IMR-90 (cell line): ENCODE measurements around the gene STRN4. TPM values are rescaled to one million over a fixed set of nuclear protein-coding genes. Genes with fewer than 3 reads are reported as not detected.

Experiments
- ATAC-seq: fragments of 200-7000 bp; cut with Tn5 transposase; 2 replicates; pipeline ENCODE4 v1.9.1; 2020; ENCODE audit warnings: low read depth, mild to moderate bottlenecking, moderate library complexity
- BruUV-seq: library from RNA; stranded (reverse); fragments of 400-500 nt; replicated peaks from 2 replicates; lab custom pipeline; 2021; lab: Mats Ljungman, UMichigan
- CTCF ChIA-PET: fragments of 300-600 bp; formaldehyde crosslinking; extraction: SDS; loops from one replicate; lab custom pipeline; 2021; ENCODE audit warnings: antibody characterized with exemption; lab: Yijun Ruan, JAX
- POLR2A ChIA-PET: fragments of 300-600 bp; sonication (Branson Sonifier 250); formaldehyde crosslinking; loops from one replicate; lab custom pipeline; 2022; ENCODE audit warnings: antibody characterized with exemption; ENCODE audit not compliant: unreplicated experiment; lab: Charles Lee
- DNase-seq: peaks from one replicate; pipeline ENCODE4 v3.0.0; 2013
- H2AFZ ChIP-seq: replicated peaks from 2 replicates; pipeline ENCODE3; 2013; ENCODE audit warnings: low read length, mild to moderate bottlenecking; ENCODE audit not compliant: poor library complexity
- H2AK5ac ChIP-seq: 2 replicates; pipeline ENCODE4 v1.6.1; 2013; ENCODE audit warnings: low read depth, low read length, inconsistent platforms
- H2AK9ac ChIP-seq: replicated peaks from 2 replicates; pipeline ENCODE3; 2013; ENCODE audit warnings: mild to moderate bottlenecking, low read depth, low read length, moderate library complexity; ENCODE audit not compliant: poor library complexity
- H2BK120ac ChIP-seq: 2 replicates; pipeline ENCODE4 v1.6.1; 2013; ENCODE audit warnings: low read depth, low read length, inconsistent platforms
- H2BK15ac ChIP-seq: 3 replicates; pipeline ENCODE4 v1.6.1; 2013; ENCODE audit warnings: low read depth, low read length, inconsistent platforms
- H2BK20ac ChIP-seq: 2 replicates; pipeline ENCODE4 v1.6.1; 2013; ENCODE audit warnings: low read depth, mild to moderate bottlenecking, inconsistent platforms, low read length, moderate library complexity
- H2BK5ac ChIP-seq: 2 replicates; pipeline ENCODE4 v1.6.1; 2013; ENCODE audit warnings: mild to moderate bottlenecking, low read depth, low read length, inconsistent platforms; ENCODE audit not compliant: poor library complexity, severe bottlenecking
- H3K14ac ChIP-seq: replicated peaks from 2 replicates; pipeline ENCODE4 v1.6.1; 2013; ENCODE audit warnings: low read depth, low read length, inconsistent platforms
- H3K18ac ChIP-seq: 2 replicates; pipeline ENCODE4 v1.6.1; 2013; ENCODE audit warnings: low read depth, low read length, control low read depth
- H3K23ac ChIP-seq: 2 replicates; pipeline ENCODE4 v1.6.1; 2013; ENCODE audit warnings: low read depth, low read length, inconsistent platforms
- H3K27ac ChIP-seq: 2 replicates; pipeline ENCODE4 v1.5.1; 2013; ENCODE audit warnings: mild to moderate bottlenecking, control low read depth, low read length; ENCODE audit not compliant: insufficient read depth
- H3K27me3 ChIP-seq: 2 replicates; pipeline ENCODE4 v1.6.1; 2013; ENCODE audit warnings: low read length; ENCODE audit not compliant: control insufficient read depth, insufficient read depth
- H3K36me3 ChIP-seq: 2 replicates; pipeline ENCODE4 v1.6.1; 2013; ENCODE audit warnings: low read length, mixed read lengths; ENCODE audit not compliant: control insufficient read depth, insufficient read depth
- H3K4ac ChIP-seq: 2 replicates; pipeline ENCODE4 v1.6.1; 2013; ENCODE audit warnings: low read depth, low read length, inconsistent platforms
- H3K4me1 ChIP-seq: 2 replicates; pipeline ENCODE4 v1.6.1; 2013; ENCODE audit warnings: low read length, mixed read lengths; ENCODE audit not compliant: control insufficient read depth, insufficient read depth
- H3K4me2 ChIP-seq: 2 replicates; pipeline ENCODE4 v1.6.1; 2013; ENCODE audit warnings: low read depth, mild to moderate bottlenecking, control low read depth, low read length, moderate library complexity
- H3K4me3 ChIP-seq: 2 replicates; pipeline ENCODE4 v1.5.1; 2013; ENCODE audit warnings: low read depth, mild to moderate bottlenecking, control low read depth, low read length, moderate library complexity; ENCODE audit not compliant: insufficient read depth
- H3K56ac ChIP-seq: 2 replicates; pipeline ENCODE4 v1.6.1; 2013; ENCODE audit warnings: low read length, inconsistent platforms; ENCODE audit not compliant: insufficient read depth; ENCODE audit errors: extremely low read depth
- H3K79me1 ChIP-seq, 2 experiments: 2 replicates each; pipeline ENCODE4 v1.6.1; 2013; ENCODE audit warnings: low read length in 2 of 2, inconsistent platforms in 1 of 2, low read depth in 1 of 2
- H3K9ac ChIP-seq: 2 replicates; pipeline ENCODE4 v1.6.1; 2013; ENCODE audit warnings: low read depth, low read length, control low read depth
- H3K9me1 ChIP-seq: 2 replicates; pipeline ENCODE4 v1.6.1; 2013; ENCODE audit warnings: low read length, inconsistent platforms; ENCODE audit not compliant: insufficient read depth
- H3K9me3 ChIP-seq: 2 replicates; pipeline ENCODE4 v1.6.1; 2013; ENCODE audit warnings: low read length; ENCODE audit not compliant: control insufficient read depth, insufficient read depth
- H4K20me1 ChIP-seq: 2 replicates; pipeline ENCODE4 v1.6.1; 2013; ENCODE audit warnings: low read length, inconsistent platforms; ENCODE audit not compliant: insufficient read depth
- H4K5ac ChIP-seq: 2 replicates; pipeline ENCODE4 v1.6.1; 2013; ENCODE audit warnings: mild to moderate bottlenecking, low read depth, low read length, control low read depth
- H4K8ac ChIP-seq, 2 experiments: 2 replicates each; pipeline ENCODE4 v1.6.1; 2013; ENCODE audit warnings: low read depth in 2 of 2, low read length in 2 of 2, control low read depth in 1 of 2, inconsistent platforms in 1 of 2
- H4K91ac ChIP-seq: 2 replicates; pipeline ENCODE4 v1.6.1; 2013; ENCODE audit warnings: low read depth, low read length, inconsistent platforms; ENCODE audit not compliant: insufficient read depth
- MXI1 ChIP-seq: IDR thresholded peaks from 2 replicates; pipeline ENCODE4 v1.6.1; 2012; ENCODE audit warnings: low read depth, mild to moderate bottlenecking, low read length, moderate library complexity, borderline replicate concordance
- POLR2A ChIP-seq: IDR thresholded peaks from 2 replicates; pipeline ENCODE4 v1.6.1; 2012; ENCODE audit warnings: mild to moderate bottlenecking, low read depth, low read length
- SMC3 ChIP-seq: fragments of 150-350 bp; IDR thresholded peaks from 2 replicates; pipeline ENCODE4 v1.6.1; 2016; ENCODE audit warnings: low read depth, mild to moderate bottlenecking, antibody characterized with exemption, low read length, moderate library complexity
- WGBS, 2 experiments: methylation state at CpG; one replicate each; pipeline versions ENCODE4 v1.1.5 to v1.1.7; 2013; ENCODE audit warnings: missing lambda C conversion rate in 2 of 2; ENCODE audit not compliant: insufficient read length in 1 of 2; ENCODE audit errors: extremely low coverage in 2 of 2; 5-methylcytosine and 5-hydroxymethylcytosine counted together
- dilution Hi-C: fragments of 300-500 bp; cut with HindIII; formaldehyde crosslinking; loops from one replicate; pipeline ENCODE4 v1.14.3; 2018; ENCODE audit warnings: low sequenced_read_pairs; ENCODE audit not compliant: unreplicated experiment
- in situ Hi-C: fragments of 300-500 bp; cut with MboI; formaldehyde crosslinking; loops from 3 replicates; pipeline ENCODE4 v1.14.3; 2019; ENCODE audit warnings: low sequenced_read_pairs, inconsistent platforms, mixed read lengths
- intact Hi-C: fragments of 100-400 bp; cut with micrococcal nuclease; formaldehyde crosslinking; loops from 2 replicates; pipeline ENCODE4 v1.10.0; 2022
- polyA plus RNA-seq, 3 experiments: library from polyadenylated mRNA; depleted of rRNA; stranded (reverse); fragments of >200 nt; gene quantifications; 2 replicates each; pipeline ENCODE4 v1.2.3, GENCODE V29; 2012; ENCODE audit warnings: low replicate concordance in 1 of 3
- total RNA-seq: library from RNA; depleted of rRNA; stranded (reverse); fragments of >200 nt; gene quantifications from 2 replicates; pipeline ENCODE4 v1.2.3, GENCODE V29; 2012
- TF ChIP-seq, protein P1 (sequence below): fragments of 150-350 bp; IDR thresholded peaks from 2 replicates; pipeline ENCODE4 v1.6.1; 2016; ENCODE audit warnings: low read depth, mild to moderate bottlenecking, low read length, moderate library complexity, borderline replicate concordance

The STRN4 gene
- total and polyA plus RNA-seq, 2 of the 4 experiments (the other 2 are of a cell fraction) = 36.7 to 112 TPM

DNA sequence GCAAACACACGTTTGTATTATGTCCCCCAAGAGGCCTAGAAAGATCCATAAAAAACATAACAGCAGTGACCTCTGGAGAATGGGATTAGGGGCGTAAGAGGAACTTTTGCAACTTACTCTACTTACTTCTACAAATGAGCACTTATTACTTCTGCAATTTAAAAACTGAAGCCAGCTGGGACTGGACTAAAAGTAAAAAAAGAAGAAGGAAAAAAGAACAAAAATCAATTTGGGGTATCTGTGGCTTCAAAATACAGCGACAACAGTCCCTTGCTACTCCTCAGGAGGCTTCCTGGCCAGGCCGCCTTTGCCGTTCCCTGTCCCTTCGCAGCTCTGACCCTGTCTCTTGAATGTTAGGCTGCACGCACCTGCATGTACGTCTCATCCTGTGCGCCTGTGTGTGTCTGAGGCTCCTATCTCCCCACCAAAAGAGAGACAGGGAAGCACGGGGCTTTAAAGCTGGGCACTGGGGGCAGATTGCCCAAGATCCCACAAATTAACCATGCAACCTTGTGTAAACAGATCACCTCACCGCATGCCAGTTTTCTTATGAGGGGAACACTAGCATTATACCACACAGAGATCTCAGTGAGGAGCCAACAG lies 12.5 kb downstream of the STRN4 start:
- Histone ChIP-seq H4K8ac (no peak overlapping the region), H2BK20ac (no peak overlapping the region), H3K79me1 (peaks cover 46 to 86% of the 10 kb centered on the region in 2 experiments), H3K4me1 (peaks cover 27% of the 10 kb centered on the region), H3K14ac (no peak overlapping the region), H3K9me1 (peaks cover 29% of the 10 kb centered on the region), H3K18ac (no peak overlapping the region), H3K4me2 (no peak overlapping the region), H3K4ac (no peak overlapping the region), H2BK5ac (no peak overlapping the region), H2AK5ac (no peak overlapping the region), H2BK15ac (no peak overlapping the region), H4K20me1 (peaks cover 85% of the 10 kb centered on the region), H2AFZ (no peak overlapping the region), H2BK120ac (no peak overlapping the region), H3K56ac (no peak overlapping the region), H3K9ac (no peak overlapping the region), H2AK9ac (no peak overlapping the region), H3K4me3 (no peak overlapping the region), H3K36me3 (peaks cover 67% of the 10 kb centered on the region), H4K5ac (no peak overlapping the region), H3K23ac (no peak overlapping the region), H3K27ac (no peak overlapping the region), H4K91ac (no peak overlapping the region), H3K9me3 (no peaks in the 10 kb centered on the region), H3K27me3 (no peaks in the 10 kb centered on the region)
- POLR2A ChIA-PET = interaction anchor here (0.6 kb wide), 1 partner anchor 45 kb away, joined by 3 read pairs; no protein-coding TSS in a partner anchor
- in situ Hi-C loops (no loop called here), dilution Hi-C loops (no loop called here), intact Hi-C loops (no loop called here)
- no peak for ATAC-seq
- TSS peak; percentile 42 for BruUV-seq
- TF ChIP-seq MXI1 (no peak), SMC3 (no peak), POLR2A (no peak)
- TF ChIP-seq, protein P1, sequence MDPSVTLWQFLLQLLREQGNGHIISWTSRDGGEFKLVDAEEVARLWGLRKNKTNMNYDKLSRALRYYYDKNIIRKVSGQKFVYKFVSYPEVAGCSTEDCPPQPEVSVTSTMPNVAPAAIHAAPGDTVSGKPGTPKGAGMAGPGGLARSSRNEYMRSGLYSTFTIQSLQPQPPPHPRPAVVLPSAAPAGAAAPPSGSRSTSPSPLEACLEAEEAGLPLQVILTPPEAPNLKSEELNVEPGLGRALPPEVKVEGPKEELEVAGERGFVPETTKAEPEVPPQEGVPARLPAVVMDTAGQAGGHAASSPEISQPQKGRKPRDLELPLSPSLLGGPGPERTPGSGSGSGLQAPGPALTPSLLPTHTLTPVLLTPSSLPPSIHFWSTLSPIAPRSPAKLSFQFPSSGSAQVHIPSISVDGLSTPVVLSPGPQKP = no peak
- WGBS, 2 experiments = no CpG with 5 or more reads among the region's 11 CpGs
- DNase-seq = no peak
- CTCF ChIA-PET = no interaction called here
